Naive thymus-derived CD4-positive, alpha-beta T cell (primary cell): ENCODE results near the gene WDFY1. TPM values are rescaled to one million over a fixed set of nuclear protein-coding genes. Genes with fewer than 3 reads are reported as not detected.

Source experiments
- ATAC-seq: fragments of 150-1000 bp; cut with Tn5 transposase; 2 replicates; pipeline ENCODE4 v1.10.0; 2021; ENCODE audit warnings: mild to moderate bottlenecking, moderate library complexity
- CTCF ChIA-PET: fragments of 350-600 bp; sonication (Branson Sonifier 250); formaldehyde crosslinking; loops from one replicate; lab custom pipeline; 2021; ENCODE audit warnings: antibody characterized with exemption; lab: Charles Lee
- POLR2A ChIA-PET: fragments of 350-600 bp; sonication (Branson Sonifier 250); formaldehyde crosslinking; loops from one replicate; lab custom pipeline; 2021; ENCODE audit warnings: antibody characterized with exemption, inconsistent platforms; lab: Charles Lee
- DNase-seq, 9 donors: peaks; one replicate each; pipeline versions ENCODE4 v3.0.0 to v3.0.0-alpha.2; 2020 to 2022; ENCODE audit warnings: mixed read lengths in 1 of 9
- H3K27ac ChIP-seq: one replicate; pipeline ENCODE4 v1.7.0; 2013; ENCODE audit warnings: mild to moderate bottlenecking, low read depth, low read length, moderate library complexity
- H3K27me3 ChIP-seq, 2 donors: one replicate each; pipeline ENCODE4 v1.7.0; 2013; ENCODE audit warnings: low read length in 2 of 2, mild to moderate bottlenecking in 2 of 2, moderate library complexity in 2 of 2; ENCODE audit not compliant: control insufficient read depth in 2 of 2, insufficient read depth in 2 of 2
- H3K36me3 ChIP-seq, 3 experiments: 1 replicate in 2 of 3; 2 replicates in 1 of 3; pipeline ENCODE4 v1.7.0; 2013; ENCODE audit warnings: low read length in 3 of 3, mild to moderate bottlenecking in 3 of 3, moderate library complexity in 1 of 3; ENCODE audit not compliant: insufficient read depth in 3 of 3, control insufficient read depth in 2 of 3
- H3K4me1 ChIP-seq, 2 donors: one replicate each; pipeline ENCODE4 v1.7.0; 2013; ENCODE audit warnings: low read length in 2 of 2, mild to moderate bottlenecking in 2 of 2, moderate library complexity in 1 of 2; ENCODE audit not compliant: control insufficient read depth in 2 of 2, insufficient read depth in 2 of 2
- H3K4me3 ChIP-seq: 2 replicates; pipeline ENCODE4 v1.7.0; 2013; ENCODE audit warnings: mild to moderate bottlenecking, low read length
- H3K9me3 ChIP-seq, 3 experiments: 1 replicate in 2 of 3; 2 replicates in 1 of 3; pipeline ENCODE4 v1.7.0; 2013; ENCODE audit warnings: low read length in 3 of 3; ENCODE audit not compliant: control insufficient read depth in 2 of 3
- H3K27ac Mint-ChIP-seq, 9 donors: one replicate each; pipeline ENCODE4 v1.8.0; 2020 to 2022; ENCODE audit warnings: mixed read lengths in 9 of 9, mild to moderate bottlenecking in 8 of 9, moderate library complexity in 5 of 9, inconsistent platforms in 2 of 9
- H3K27me3 Mint-ChIP-seq, 5 donors: one replicate each; pipeline ENCODE4 v1.8.0; 2021 to 2022; ENCODE audit warnings: mixed read lengths in 5 of 5, mild to moderate bottlenecking in 1 of 5
- H3K36me3 Mint-ChIP-seq, 5 donors: one replicate each; pipeline ENCODE4 v1.8.0; 2020 to 2022; ENCODE audit warnings: mixed read lengths in 5 of 5, mild to moderate bottlenecking in 3 of 5, inconsistent platforms in 1 of 5
- H3K4me1 Mint-ChIP-seq, 7 donors: one replicate each; pipeline ENCODE4 v1.8.0; 2020 to 2022; ENCODE audit warnings: mixed read lengths in 7 of 7, mild to moderate bottlenecking in 3 of 7, inconsistent platforms in 1 of 7
- H3K4me3 Mint-ChIP-seq, 10 donors: one replicate each; pipeline ENCODE4 v1.8.0; 2020 to 2022; ENCODE audit warnings: mild to moderate bottlenecking in 10 of 10, mixed read lengths in 10 of 10, moderate library complexity in 6 of 10, inconsistent platforms in 2 of 10
- H3K9me3 Mint-ChIP-seq, 11 donors: one replicate each; pipeline ENCODE4 v1.8.0; 2020 to 2022; ENCODE audit warnings: mixed read lengths in 11 of 11, mild to moderate bottlenecking in 4 of 11, inconsistent platforms in 1 of 11, moderate library complexity in 1 of 11
- intact Hi-C, 2 donors: fragments of 100-400 bp; cut with micrococcal nuclease; formaldehyde crosslinking; loops; one replicate each; pipeline ENCODE4 v1.15.1; 2023
- polyA plus RNA-seq, 2 donors: library from polyadenylated mRNA; unstranded; fragments of 300-500 nt; fragmentation: Illumina TruSeq; gene quantifications; one replicate each; pipeline ENCODE4 v1.2.3, GENCODE V29; 2021
- total RNA-seq, 6 experiments: library from RNA in 5 of 6; stranded (reverse) in 5 of 6; gene quantifications; 1 replicate in 5 of 6; 2 replicates in 1 of 6; pipeline ENCODE4 v1.2.3 and lab custom pipeline; 2021 to 2026

WDFY1 gene
- total and polyA plus RNA-seq, 7 experiments from 2014 or later: 13.9 to 80.1 (median 27.4) TPM

- no peak for ATAC-seq
- no peak for DNase-seq
- Mint-ChIP-seq H3K27ac (no peak overlapping the region), H3K36me3 (peaks cover 0 to 2% (median 0%) of the 10 kb centered on the region in 5 donors), H3K4me1 (peaks cover 17 to 63% (median 51%) of the 10 kb centered on the region in 7 donors), H3K4me3 (no peak overlapping the region), H3K27me3 (no peaks in the 10 kb centered on the region), H3K9me3 (peaks cover 0 to 4% (median 0%) of the 10 kb centered on the region in 11 donors)
- intact Hi-C loops: loop anchor here in 1 of 2 donors (10.0 kb wide), 3 partner anchors 230 to 1100 kb away; no protein-coding TSS in a partner anchor
- no peaks in the 10 kb centered on the region for H3K27me3 ChIP-seq
- H3K36me3 ChIP-seq: peaks cover 0 to 5% (median 0%) of the 10 kb centered on the region in 3 experiments
- H3K4me3 ChIP-seq: no peak overlapping the region
- ChIA-PET POLR2A (interaction anchor here (1.5 to 2.0 kb wide), 2 partner anchors 9 to 11 kb away, joined by 4 to 14 read pairs; partner anchors contain the start of gene WDFY1), CTCF (interaction anchor here (1.3 to 1.8 kb wide), 2 partner anchors 10 to 16 kb away, joined by 4 to 8 read pairs; partner anchors contain the start of gene WDFY1)
- H3K4me1 ChIP-seq: peaks cover 12 to 39% of the 10 kb centered on the region in 2 donors
- no peak overlapping the region for H3K27ac ChIP-seq
- no peaks in the 10 kb centered on the region for H3K9me3 ChIP-seq
These were observed 9.3 kb upstream of the WDFY1 start for GRCh38 chr2:223954401-223954800.

- peak overlapping the region in 2 of 9 donors; percentile 13 to 27 for H3K27ac Mint-ChIP-seq
- Histone ChIP-seq H3K27ac (no peak overlapping the region), H3K36me3 (peaks cover 0 to 1% (median 0%) of the 10 kb centered on the region in 3 experiments), H3K4me1 (peaks cover 0 to 29% of the 10 kb centered on the region in 2 donors), H3K27me3 (no peaks in the 10 kb centered on the region), H3K4me3 (no peak overlapping the region), H3K9me3 (no peaks in the 10 kb centered on the region)
- DNase-seq (no peak), ATAC-seq (no peak)
- H3K36me3 Mint-ChIP-seq: peaks cover 0 to 9% (median 0%) of the 10 kb centered on the region in 5 donors
- H3K4me1 Mint-ChIP-seq: peaks cover 16 to 64% (median 45%) of the 10 kb centered on the region in 7 donors
- H3K4me3 Mint-ChIP-seq: peak overlapping the region in 1 of 10 donors; percentile 22
- ChIA-PET POLR2A (no interaction called here), CTCF (no interaction called here)
- peaks cover 0 to 4% (median 0%) of the 10 kb centered on the region in 11 donors for H3K9me3 Mint-ChIP-seq
- no peaks in the 10 kb centered on the region for H3K27me3 Mint-ChIP-seq
- intact Hi-C loops: loop anchor here in 1 of 2 donors (10.0 kb wide), 3 partner anchors 228 to 1102 kb away; no protein-coding TSS in a partner anchor
These were observed 7.3 kb upstream of the WDFY1 start for GRCh38 chr2:223952280-223952968.

DNA sequence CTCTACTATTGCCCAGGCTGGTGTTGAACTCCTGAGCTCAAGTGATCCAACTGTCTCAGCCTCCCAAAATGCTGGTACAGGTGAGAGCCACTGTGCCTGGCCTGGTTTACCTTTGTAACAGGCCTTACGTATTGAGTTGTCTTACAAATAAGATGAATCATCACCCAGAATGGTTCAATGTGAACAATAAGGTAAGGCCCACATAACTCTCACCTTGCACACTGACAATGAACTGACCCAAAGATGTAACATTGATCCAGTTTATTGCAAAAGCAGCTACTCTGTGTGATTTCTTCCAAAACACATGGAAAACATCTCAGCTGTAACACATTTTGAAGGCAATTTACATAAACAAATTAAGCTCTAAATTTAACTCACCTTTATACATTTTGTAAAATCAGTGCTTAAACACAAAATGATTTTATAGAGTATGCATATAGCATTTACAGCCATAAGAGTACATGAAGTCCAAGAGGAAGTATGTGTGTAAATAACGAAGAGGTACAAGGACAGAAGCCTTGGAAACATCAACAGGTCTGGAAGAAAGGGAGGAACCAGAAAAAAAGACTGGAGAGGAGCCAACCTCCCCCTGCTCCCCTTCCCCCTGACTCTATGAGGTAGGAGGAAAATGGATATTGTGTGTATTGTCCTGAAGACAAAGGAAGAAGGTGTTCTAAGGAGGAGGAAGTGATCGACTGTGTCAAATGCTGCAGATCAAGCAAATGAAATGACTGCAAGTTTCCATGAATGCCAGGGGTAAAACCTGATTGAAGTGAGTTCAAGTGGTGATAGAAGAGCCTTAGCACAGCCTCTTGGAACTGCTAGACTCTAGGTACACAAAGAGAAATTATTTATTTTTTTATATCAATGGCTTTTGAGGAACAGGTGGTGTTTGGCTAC lies 5.6 kb upstream of the WDFY1 start:
- Mint-ChIP-seq H3K27me3 (no peaks in the 10 kb centered on the region), H3K4me3 (peak overlapping the region in 8 of 10 donors; percentile 26 to 69 (median 50)), H3K9me3 (no peaks in the 10 kb centered on the region), H3K36me3 (peaks cover 0 to 9% (median 0%) of the 10 kb centered on the region in 5 donors), H3K4me1 (peaks cover 18 to 69% (median 51%) of the 10 kb centered on the region in 7 donors), H3K27ac (peak overlapping the region in 7 of 9 donors; percentile 26 to 94 (median 69))
- no peaks in the 10 kb centered on the region for H3K36me3 ChIP-seq
- no peak overlapping the region for H3K4me3 ChIP-seq
- DNase-seq (no peak), ATAC-seq (no peak)
- H3K27me3 ChIP-seq: no peaks in the 10 kb centered on the region
- no peaks in the 10 kb centered on the region for H3K9me3 ChIP-seq
- ChIA-PET CTCF (no interaction called here), POLR2A (interaction anchor here (1.3 kb wide), 1 partner anchor 9 kb away, joined by 7 read pairs; no protein-coding TSS in a partner anchor)
- H3K4me1 ChIP-seq: peaks cover 10 to 29% of the 10 kb centered on the region in 2 donors
- intact Hi-C loops: loop anchor here in 1 of 2 donors (10.0 kb wide), 3 partner anchors 226 to 1104 kb away; no protein-coding TSS in a partner anchor
- H3K27ac ChIP-seq: no peak overlapping the region

DNA sequence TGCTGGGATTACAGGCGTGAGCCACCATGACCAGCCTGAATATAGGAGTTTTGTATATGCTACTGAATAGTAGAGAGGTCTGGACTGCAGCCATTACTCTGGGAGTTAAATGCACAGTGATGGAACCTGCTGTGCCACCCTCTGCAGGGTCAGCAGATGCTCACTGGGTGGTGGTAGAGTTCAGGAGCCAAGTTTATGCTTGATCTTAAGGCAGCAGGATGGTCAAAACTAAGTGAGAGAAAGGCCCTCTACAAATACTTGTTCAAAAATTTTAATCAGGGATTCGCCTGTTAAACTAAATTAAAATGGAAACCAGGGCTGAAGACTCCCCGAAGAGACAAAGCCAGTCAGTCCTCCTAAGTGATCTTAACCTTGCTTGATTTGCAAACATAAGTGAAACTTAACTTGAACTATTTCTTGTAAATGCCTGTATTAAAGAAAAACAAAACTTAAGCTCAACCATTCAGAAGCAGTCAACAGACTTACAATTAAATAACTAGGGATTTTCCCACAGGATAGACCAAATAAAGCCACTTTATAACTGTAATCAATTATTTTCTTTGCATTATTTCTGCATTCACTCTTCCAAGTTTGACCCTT lies 4.2 kb upstream of the WDFY1 start:
- intact Hi-C loops: loop anchor here in 1 of 2 donors (1.0 to 10.0 kb wide), 3 partner anchors 8 to 973 kb away; partner anchors contain the start of gene MRPL44
- Mint-ChIP-seq H3K4me1 (peaks cover 21 to 66% (median 58%) of the 10 kb centered on the region in 7 donors), H3K4me3 (peak overlapping the region in 9 of 10 donors; percentile 2 to 29 (median 16)), H3K9me3 (no peaks in the 10 kb centered on the region), H3K27ac (peak overlapping the region in 6 of 9 donors; percentile 36 to 94 (median 76)), H3K27me3 (no peaks in the 10 kb centered on the region), H3K36me3 (peaks cover 0 to 11% (median 0%) of the 10 kb centered on the region in 5 donors)
- no peaks in the 10 kb centered on the region for H3K27me3 ChIP-seq
- POLR2A ChIA-PET: interaction anchor here (1.3 kb wide), 1 partner anchor 11 kb away, joined by 7 read pairs; no protein-coding TSS in a partner anchor
- DNase-seq (no peak), ATAC-seq (no peak)
- no peaks in the 10 kb centered on the region for H3K9me3 ChIP-seq
- no peak overlapping the region for H3K4me3 ChIP-seq
- H3K4me1 ChIP-seq: peaks cover 13 to 34% of the 10 kb centered on the region in 2 donors
- H3K36me3 ChIP-seq: peaks cover 0 to 11% (median 0%) of the 10 kb centered on the region in 3 experiments
- CTCF ChIA-PET: interaction anchor here (0.6 kb wide), 1 partner anchor 113 kb away, joined by 3 read pairs; no protein-coding TSS in a partner anchor
- H3K27ac ChIP-seq: no peak overlapping the region

GRCh38 chr2:223947711-223948205 lies 2.6 kb upstream of the WDFY1 start:
- no peak for DNase-seq
- intact Hi-C loops: loop anchor here in 1 of 2 donors (5.0 to 10.0 kb wide), 2 partner anchors 577 to 975 kb away; no protein-coding TSS in a partner anchor
- Mint-ChIP-seq H3K27ac (peak overlapping the region in 5 of 9 donors; percentile 42 to 88 (median 81)), H3K4me3 (peak overlapping the region in 4 of 10 donors; percentile 9 to 26 (median 15)), H3K27me3 (no peaks in the 10 kb centered on the region), H3K9me3 (no peaks in the 10 kb centered on the region), H3K4me1 (peaks cover 33 to 74% (median 66%) of the 10 kb centered on the region in 7 donors), H3K36me3 (peaks cover 0 to 15% (median 4%) of the 10 kb centered on the region in 5 donors)
- Histone ChIP-seq H3K9me3 (no peaks in the 10 kb centered on the region), H3K27ac (no peak overlapping the region), H3K36me3 (peaks cover 0 to 11% (median 0%) of the 10 kb centered on the region in 3 experiments), H3K4me1 (peaks cover 13 to 45% of the 10 kb centered on the region in 2 donors), H3K27me3 (no peaks in the 10 kb centered on the region), H3K4me3 (no peak overlapping the region)
- CTCF ChIA-PET: no interaction called here
- POLR2A ChIA-PET: interaction anchor here (4.7 kb wide), 1 partner anchor 9 kb away, joined by 30 read pairs; the partner anchor contains the start of gene MRPL44
- no peak for ATAC-seq
